Epithelial cell of proximal tubule (primary cell): ENCODE data around the gene LMF2. TPM values are rescaled to one million over a fixed set of nuclear protein-coding genes. Genes with fewer than 3 reads are reported as not detected.

Experiments used
- DNase-seq: peaks from one replicate; pipeline ENCODE4 v3.0.0-alpha.2; 2011; ENCODE audit warnings: low read depth
- H3K4me3 ChIP-seq: 2 replicates; pipeline ENCODE4 v1.5.1; 2011; ENCODE audit warnings: low read depth, mild to moderate bottlenecking, low read length
- total RNA-seq: library from RNA; depleted of rRNA; stranded (reverse); fragments of >200 nt; gene quantifications from 2 replicates; pipeline ENCODE4 v1.2.3, GENCODE V29; 2015
- TF ChIP-seq, protein P1 (sequence below): conservative IDR thresholded peaks from 2 replicates; pipeline ENCODE4 v1.5.1; 2012; ENCODE audit warnings: low read depth, mild to moderate bottlenecking, low read length

LMF2 gene
- 69.2 and 83.3 TPM in 2 replicates for total RNA-seq

DNA sequence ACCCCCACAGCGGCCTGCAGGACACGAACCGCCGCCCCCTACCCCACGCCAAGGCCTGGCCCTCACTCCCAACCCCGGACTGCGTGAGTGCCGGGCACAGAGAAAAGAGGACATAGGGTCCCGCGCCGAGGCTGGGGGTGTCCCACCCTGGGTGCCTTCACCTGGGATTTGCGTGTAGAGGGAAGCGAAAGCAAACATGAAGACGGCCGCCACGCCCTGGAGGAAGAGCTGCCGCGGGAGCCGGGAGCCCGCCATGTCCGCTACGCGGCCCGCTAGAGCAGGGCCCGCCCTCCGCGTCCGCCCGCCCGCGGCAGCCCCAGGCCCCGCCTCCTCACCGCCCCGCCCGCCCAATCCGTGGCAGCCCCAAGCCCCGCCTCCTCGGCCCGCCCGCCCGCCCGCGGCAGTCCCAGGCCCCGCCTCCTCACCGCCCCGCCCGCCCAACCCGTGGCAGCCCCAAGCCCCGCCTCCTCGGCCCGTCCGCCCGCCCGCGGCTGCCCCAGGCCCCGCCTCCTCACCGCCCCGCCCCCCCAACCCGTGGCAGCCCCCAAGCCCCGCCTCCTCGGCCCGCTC, at the start of gene LMF2:
TSS of gene LMF2 (minus strand) at position 282 of the 570 bp plus-strand sequence. CDS start at position 255, 27 bp downstream.
- H3K4me3 ChIP-seq = peak within 1 kb of the TSS; percentile 99
- TF ChIP-seq, protein P1, sequence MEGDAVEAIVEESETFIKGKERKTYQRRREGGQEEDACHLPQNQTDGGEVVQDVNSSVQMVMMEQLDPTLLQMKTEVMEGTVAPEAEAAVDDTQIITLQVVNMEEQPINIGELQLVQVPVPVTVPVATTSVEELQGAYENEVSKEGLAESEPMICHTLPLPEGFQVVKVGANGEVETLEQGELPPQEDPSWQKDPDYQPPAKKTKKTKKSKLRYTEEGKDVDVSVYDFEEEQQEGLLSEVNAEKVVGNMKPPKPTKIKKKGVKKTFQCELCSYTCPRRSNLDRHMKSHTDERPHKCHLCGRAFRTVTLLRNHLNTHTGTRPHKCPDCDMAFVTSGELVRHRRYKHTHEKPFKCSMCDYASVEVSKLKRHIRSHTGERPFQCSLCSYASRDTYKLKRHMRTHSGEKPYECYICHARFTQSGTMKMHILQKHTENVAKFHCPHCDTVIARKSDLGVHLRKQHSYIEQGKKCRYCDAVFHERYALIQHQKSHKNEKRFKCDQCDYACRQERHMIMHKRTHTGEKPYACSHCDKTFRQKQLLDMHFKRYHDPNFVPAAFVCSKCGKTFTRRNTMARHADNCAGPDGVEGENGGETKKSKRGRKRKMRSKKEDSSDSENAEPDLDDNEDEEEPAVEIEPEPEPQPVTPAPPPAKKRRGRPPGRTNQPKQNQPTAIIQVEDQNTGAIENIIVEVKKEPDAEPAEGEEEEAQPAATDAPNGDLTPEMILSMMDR = no peak
- DNase-seq = no peak

DNA sequence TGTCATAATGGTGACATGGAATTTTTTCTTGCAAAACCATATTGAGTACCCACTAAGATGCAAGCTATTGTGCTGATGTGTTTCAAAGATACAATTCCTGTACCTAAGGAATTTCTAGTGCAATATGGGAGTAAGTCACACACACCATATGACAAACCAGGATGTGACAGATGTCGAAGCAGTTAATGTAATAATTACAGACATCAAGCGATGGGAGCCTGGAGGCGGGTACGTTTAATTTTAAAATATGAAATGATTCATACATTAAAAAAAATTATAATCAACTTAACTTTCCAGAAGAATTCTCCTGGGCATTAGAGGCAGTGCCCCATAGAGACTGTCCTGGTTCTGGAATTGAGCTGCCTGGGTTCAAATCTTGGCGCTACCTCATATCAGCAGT, 49.2 kb upstream of the LMF2 start:
- TF ChIP-seq, protein P1 = no peak
- no peak overlapping the region for H3K4me3 ChIP-seq
- DNase-seq = no peak

GRCh38 chr22:50553310-50553709, 45.8 kb upstream of the LMF2 start:
- no peak for DNase-seq
- TF ChIP-seq, protein P1 = no peak

GRCh38 chr22:50551160-50551752, 43.8 kb upstream of the LMF2 start:
- TF ChIP-seq, protein P1 = no peak
- DNase-seq = no peak
- no peak overlapping the region for H3K4me3 ChIP-seq

More at GRCh38 chr22:50553310-50553709, 45.8 kb upstream of the LMF2 start:
- no peak overlapping the region for H3K4me3 ChIP-seq

DNA sequence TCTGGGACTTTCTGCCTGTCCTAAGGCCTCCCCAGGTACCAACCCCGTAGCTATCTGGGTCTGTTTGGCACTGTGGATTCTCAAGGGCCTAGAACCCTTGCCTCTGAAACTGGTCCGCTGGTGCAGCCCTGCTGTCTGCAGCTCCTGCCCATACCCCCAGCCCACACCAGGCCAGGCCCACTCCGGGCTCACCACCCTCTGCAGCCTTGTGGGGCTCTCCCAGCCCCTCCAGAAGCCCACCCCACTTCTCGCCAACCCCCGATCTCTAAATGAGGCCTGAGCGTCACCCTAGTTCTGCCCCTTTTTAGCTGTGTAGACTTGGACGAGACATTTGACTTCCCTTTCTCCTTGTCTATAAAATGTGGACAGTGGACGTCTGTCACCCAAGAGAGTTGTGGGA, 42.9 kb upstream of the LMF2 start:
- H3K4me3 ChIP-seq = no peak overlapping the region
- no peak for DNase-seq
- TF ChIP-seq, protein P1 = no peak

DNA sequence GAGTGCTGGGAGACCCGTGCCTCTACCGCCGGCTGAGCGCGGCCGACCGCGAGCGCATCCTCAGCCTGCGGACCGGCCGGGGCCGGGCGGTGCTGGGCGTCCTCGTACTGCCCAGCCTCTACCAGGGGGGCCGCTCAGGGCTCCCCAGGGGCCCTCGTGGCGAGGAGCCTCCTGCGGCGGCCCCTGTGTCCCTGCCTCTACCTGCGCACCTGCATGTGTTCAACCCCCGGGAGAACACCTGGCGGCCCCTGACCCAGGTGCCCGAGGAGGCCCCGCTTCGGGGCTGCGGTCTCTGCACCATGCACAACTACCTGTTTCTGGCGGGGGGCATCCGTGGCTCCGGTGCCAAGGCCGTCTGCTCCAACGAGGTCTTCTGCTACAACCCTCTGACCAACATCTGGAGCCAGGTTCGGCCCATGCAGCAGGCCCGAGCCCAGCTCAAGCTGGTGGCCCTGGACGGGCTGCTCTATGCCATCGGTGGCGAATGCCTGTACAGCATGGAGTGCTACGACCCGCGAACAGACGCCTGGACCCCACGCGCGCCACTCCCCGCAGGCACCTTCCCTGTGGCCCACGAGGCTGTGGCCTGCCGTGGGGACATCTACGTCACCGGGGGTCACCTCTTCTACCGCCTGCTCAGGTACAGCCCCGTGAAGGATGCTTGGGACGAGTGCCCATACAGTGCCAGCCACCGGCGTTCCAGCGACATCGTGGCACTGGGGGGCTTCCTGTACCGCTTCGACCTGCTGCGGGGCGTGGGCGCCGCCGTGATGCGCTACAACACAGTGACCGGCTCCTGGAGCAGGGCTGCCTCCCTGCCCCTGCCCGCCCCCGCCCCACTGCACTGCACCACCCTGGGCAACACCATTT, 41.7 kb upstream of the LMF2 start:
- H3K4me3 ChIP-seq = peak overlapping the region; percentile 39
- DNase-seq = no peak
- TF ChIP-seq, protein P1 = no peak
